HK-2 (cell line): ENCODE results near the gene SLC48A1.

Experiments used
- DNase-seq: peaks from one replicate; pipeline ENCODE4 v3.0.0-alpha.2; 2018; ENCODE audit not compliant: unreplicated experiment

Gene SLC48A1

GRCh38 chr12:47824635-47825034 lies 51.6 kb downstream of the SLC48A1 start:
- no peak for DNase-seq

- DNase-seq = no peak
These were observed 52.2 kb downstream of the SLC48A1 start for GRCh38 chr12:47825173-47825639.

GRCh38 chr12:47828008-47828975 lies 55.3 kb downstream of the SLC48A1 start:
- DNase-seq = no peak

GRCh38 chr12:47828976-47829482 lies 56.0 kb downstream of the SLC48A1 start:
- peak; percentile 75 for DNase-seq

- no peak for DNase-seq
These were observed 56.5 kb downstream of the SLC48A1 start for GRCh38 chr12:47829584-47829983.
